ENCODE data around the gene ADRB1.

The ADRB1 gene

GRCh38 chr10:114058297-114058696, 14.6 kb downstream of the ADRB1 start:
- DNase-seq = no peak

- DNase-seq = no peak
Observed at GRCh38 chr10:114059561-114059960, 15.9 kb downstream of the ADRB1 start.

- no peak for DNase-seq
Observed at GRCh38 chr10:114060456-114060855, 16.8 kb downstream of the ADRB1 start.

- DNase-seq = no peak
Observed at GRCh38 chr10:114061148-114061547, 17.5 kb downstream of the ADRB1 start.

- DNase-seq = no peak
Observed at GRCh38 chr10:114061789-114062188, 18.1 kb downstream of the ADRB1 start.

- DNase-seq = no peak
Observed at GRCh38 chr10:114064151-114065048, 20.7 kb downstream of the ADRB1 start.

GRCh38 chr10:114065049-114065435, 21.4 kb downstream of the ADRB1 start:
- DNase-seq = no peak

- no peak for DNase-seq
Observed at GRCh38 chr10:114068054-114068707, 24.5 kb downstream of the ADRB1 start.

- DNase-seq = no peak
Observed at GRCh38 chr10:114070710-114071109, 27.0 kb downstream of the ADRB1 start.

- DNase-seq = no peak
Observed at GRCh38 chr10:114071178-114071577, 27.5 kb downstream of the ADRB1 start.

- no peak for DNase-seq
Observed at GRCh38 chr10:114073395-114074186, 29.9 kb downstream of the ADRB1 start.

- DNase-seq = no peak
Observed at GRCh38 chr10:114075093-114075492, 31.4 kb downstream of the ADRB1 start.

GRCh38 chr10:114077347-114077746, 33.7 kb downstream of the ADRB1 start:
- no peak for DNase-seq

- no peak for DNase-seq
Observed at GRCh38 chr10:114077815-114078219, 34.2 kb downstream of the ADRB1 start.

- DNase-seq = no peak
Observed at GRCh38 chr10:114078346-114078745, 34.7 kb downstream of the ADRB1 start.

GRCh38 chr10:114079421-114079820, 35.8 kb downstream of the ADRB1 start:
- DNase-seq = no peak

- no peak for DNase-seq
Observed at GRCh38 chr10:114081911-114082583, 38.4 kb downstream of the ADRB1 start.

GRCh38 chr10:114083040-114083439, 39.4 kb downstream of the ADRB1 start:
- DNase-seq = no peak

GRCh38 chr10:114084215-114084614, 40.5 kb downstream of the ADRB1 start:
- DNase-seq = no peak

- no peak for DNase-seq
Observed at GRCh38 chr10:114087255-114087654, 43.6 kb downstream of the ADRB1 start.

GRCh38 chr10:114087655-114088054, 44.0 kb downstream of the ADRB1 start:
- no peak for DNase-seq

- no peak for DNase-seq
Observed at GRCh38 chr10:114094795-114095194, 51.1 kb downstream of the ADRB1 start.

Data from kidney glomerular epithelial cell (primary cell).